Heart left ventricle (tissue), 16 donors: Measurements from ENCODE around the gene POLR3GL. TPM values are rescaled to one million over a fixed set of nuclear protein-coding genes. Genes with fewer than 3 reads are reported as not detected.

ENCODE experiments used
- ATAC-seq, 4 donors: fragments of 200-7000 bp; cut with Tn5 transposase; one replicate each; pipeline ENCODE4 v1.9.1; 2020 to 2022; ENCODE audit warnings: moderate library complexity in 4 of 4, mild to moderate bottlenecking in 3 of 4, moderate number of reproducible peaks in 1 of 4
- DNase-seq, 5 donors: peaks; one replicate each; pipeline ENCODE4 v3.0.0-alpha.2; 2020
- H3K27ac ChIP-seq, 12 donors: fragments of 200-600 bp; sonication (generic) in 4 of 12; one replicate each; pipeline versions ENCODE4 v1.5.0 to v1.8.0; 2016 to 2022; ENCODE audit warnings: mild to moderate bottlenecking in 2 of 12
- H3K27me3 ChIP-seq, 9 donors: fragments of 200-600 bp; sonication (generic) in 2 of 9; one replicate each; pipeline versions ENCODE4 v1.5.1 to v1.8.0; 2016 to 2022; ENCODE audit warnings: mild to moderate bottlenecking in 3 of 9
- H3K36me3 ChIP-seq, 9 donors: fragments of 200-600 bp; sonication (generic) in 2 of 9; one replicate each; pipeline versions ENCODE4 v1.5.0 to v1.8.0; 2018 to 2022; ENCODE audit warnings: mild to moderate bottlenecking in 2 of 9
- H3K4me1 ChIP-seq, 12 donors: fragments of 200-600 bp; sonication (generic) in 4 of 12; one replicate each; pipeline versions ENCODE4 v1.5.0 to v1.8.0; 2016 to 2022; ENCODE audit warnings: mild to moderate bottlenecking in 3 of 12
- H3K4me3 ChIP-seq, 12 donors: fragments of 200-600 bp; sonication (generic) in 4 of 12; one replicate each; pipeline versions ENCODE4 v1.5.0 to v1.8.0; 2017 to 2022; ENCODE audit warnings: mild to moderate bottlenecking in 9 of 12, moderate library complexity in 4 of 12
- H3K9me3 ChIP-seq, 12 donors: fragments of 200-600 bp; sonication (generic) in 4 of 12; one replicate each; pipeline versions ENCODE4 v1.5.0 to v1.8.0; 2016 to 2022; ENCODE audit warnings: mild to moderate bottlenecking in 1 of 12
- CTCF ChIP-seq, 12 donors: fragments of 200-600 bp; sonication (generic) in 4 of 12; IDR thresholded peaks; one replicate each; pipeline versions ENCODE4 v1.5.0 to v1.8.0; 2018 to 2022; ENCODE audit warnings: antibody characterized with exemption in 12 of 12, mild to moderate bottlenecking in 5 of 12
- POLR2A ChIP-seq, 2 donors: fragments of 450-650 bp; IDR thresholded peaks; one replicate each; pipeline ENCODE4 v1.6.1; 2017; ENCODE audit warnings: antibody characterized with exemption in 2 of 2, mild to moderate bottlenecking in 2 of 2, moderate library complexity in 2 of 2
- WGBS, 4 donors: extraction: QIAGEN DNeasy Blood & Tissue Kit in 2 of 4; methylation state at CpG; one replicate each; pipeline versions ENCODE4 v1.1.5 to v1.1.7; 2013 to 2018; 5-methylcytosine and 5-hydroxymethylcytosine counted together
- intact Hi-C, 10 donors: fragments of 100-400 bp; cut with DNase I; formaldehyde crosslinking; loops; one replicate each; pipeline versions ENCODE4 v1.11.1 to v1.14.2; 2022
- polyA plus RNA-seq, 2 donors: library from polyadenylated mRNA; stranded (reverse); fragments of 200-250 nt; gene quantifications; one replicate each; pipeline ENCODE4 v1.2.3, GENCODE V29; 2013
- total RNA-seq, 9 donors: library from RNA; depleted of rRNA in 2 of 9; stranded (reverse); fragments of >200 nt in 2 of 9; fragmentation: NEBNext Ultra II Directional in 3 of 9; extraction: Animal tissue kit (Norgen Biotek cat#: 25700) in 3 of 9; gene quantifications; one replicate each; pipeline versions ENCODE4 v1.1.0 to v1.2.4, GENCODE V29; 2016 to 2023
- donor health status: ischemic (EF 13 %, LVEDD 7.1; RV severe dilation, severe dysfunction).
- donor health status: healthy with polysubstance abuse.
- donor health status: DM: no; HTN: yes; CAD: no.
- donor health status: DM: no; HTN: no; CAD: no.
- donor health status: ischemic (EF 25% LVEDD 6.9; RV normal size, moderate dysfunction).
- donor health status: ischemic (EF 25% LVEDD 5.7; RV mildly dilated, moderate dysfunction).
- donor health status: healthy.
- donor health status: DM: yes; HTN: yes; CAD: no.
- donor health status: ischemic (EF 35%, LVEDD 5.7; RV mildly dilated, moderate dysfunction).
- donor health status: nonischemic (EF 11% LVEDD 7.7; RV severe dilation, severe dysfunction).
- donor health status: DM: yes; HTN: yes; CAD: no.
- donor health status: PGD.
- donor health status: ischemic (EF 29% LVEDD 5.4; RV normal size, mild dysfunction).
- donor health status: nonischemic (EF 23%, LVEDD 6.1; RV moderate dilation, normal function).

The POLR3GL gene
- total and polyA plus RNA-seq, 11 donors, result 30.2 to 69.4 (median 36.4) TPM

GRCh38 chr1:145961109-145961424 is 3.4 kb upstream of the POLR3GL start:
- Histone ChIP-seq H3K36me3 (no peaks in the 10 kb centered on the region), H3K4me1 (peaks cover 0 to 80% (median 47%) of the 10 kb centered on the region in 12 donors), H3K27me3 (no peaks in the 10 kb centered on the region), H3K4me3 (peak overlapping the region; percentile 38 to 82 (median 71)), H3K27ac (peak overlapping the region; percentile 71 to 98 (median 92)), H3K9me3 (no peaks in the 10 kb centered on the region)
- TF ChIP-seq POLR2A (IDR thresholded peaks at IDR 0.05) (no peak), CTCF (IDR thresholded peaks at IDR 0.05) (no peak)
- DNase-seq (peak in 1 of 5 donors; percentile 45), ATAC-seq (no peak)
- WGBS, 4 donors, result 0 to 1% (median 0%) methylated on average over 5 to 22 of the region's 22 CpGs
- intact Hi-C loops, result loop anchor here in 5 of 10 donors (5.0 to 10.0 kb wide), 4 partner anchors 34 to 106 kb away; partner anchors contain the start of genes RBM8A (in 2 of the 5), PIAS3 (in 1 of the 5) and TXNIP (in 1 of the 5)

GRCh38 chr1:145961425-145962156 is 2.9 kb upstream of the POLR3GL start:
- TF ChIP-seq CTCF (IDR thresholded peaks at IDR 0.05), result no peak
- TF ChIP-seq POLR2A (IDR thresholded peaks at IDR 0.05), result no peak
- H3K4me1 ChIP-seq, result peaks cover 0 to 74% (median 42%) of the 10 kb centered on the region in 12 donors

GRCh38 chr1:145962157-145963102 is 2.1 kb upstream of the POLR3GL start:
- WGBS, 4 donors, result 4 to 8% (median 5%) methylated on average over 21 to 31 of the region's 36 CpGs
- Histone ChIP-seq H3K4me3 (peak overlapping the region; percentile 38 to 82 (median 71)), H3K4me1 (peaks cover 0 to 69% (median 39%) of the 10 kb centered on the region in 12 donors), H3K27me3 (no peaks in the 10 kb centered on the region), H3K27ac (peak overlapping the region in 11 of 12 donors; percentile 71 to 98 (median 91)), H3K36me3 (peaks cover 0 to 2% (median 0%) of the 10 kb centered on the region in 9 donors), H3K9me3 (peaks cover 0 to 8% (median 4%) of the 10 kb centered on the region in 12 donors)
- ATAC-seq (peak in 2 of 4 donors; percentile 1 to 2), DNase-seq (peak; percentile 61 to 76 (median 65))
- no peak for TF ChIP-seq POLR2A (IDR thresholded peaks at IDR 0.05)
- TF ChIP-seq CTCF (IDR thresholded peaks at IDR 0.05), result no peak
- intact Hi-C loops, result loop anchor here in 5 of 10 donors (5.0 to 10.0 kb wide), 4 partner anchors 35 to 108 kb away; partner anchors contain the start of genes RBM8A (in 2 of the 5), PIAS3 (in 1 of the 5) and TXNIP (in 1 of the 5)

More at GRCh38 chr1:145961425-145962156, 2.9 kb upstream of the POLR3GL start:
- no peaks in the 10 kb centered on the region for H3K27me3 ChIP-seq
- peak overlapping the region; percentile 71 to 98 (median 92) for H3K27ac ChIP-seq
- intact Hi-C loops, result loop anchor here in 5 of 10 donors (5.0 to 10.0 kb wide), 4 partner anchors 34 to 107 kb away; partner anchors contain the start of genes RBM8A (in 2 of the 5), PIAS3 (in 1 of the 5) and TXNIP (in 1 of the 5)
- WGBS, 4 donors, result 0 to 2% (median 1%) methylated on average over 24 to 57 of the region's 57 CpGs
- DNase-seq (peak; percentile 55 to 67 (median 62)), ATAC-seq (peak in 1 of 4 donors; percentile 2)
- H3K4me3 ChIP-seq, result peak overlapping the region; percentile 38 to 82 (median 71)
- no peaks in the 10 kb centered on the region for H3K9me3 ChIP-seq
- no peaks in the 10 kb centered on the region for H3K36me3 ChIP-seq
